Neural cell (in vitro differentiated cells): ENCODE results near the gene C6orf136. TPM values are rescaled to one million over a fixed set of nuclear protein-coding genes. Genes with fewer than 3 reads are reported as not detected.

ENCODE experiments used
- H2AFZ ChIP-seq: fragments of 200-600, 300-800 bp; sonication (generic), shearing (Covaris generic); 2 replicates; pipeline ENCODE4 v1.6.0; 2014; ENCODE audit warnings: low read depth, mild to moderate bottlenecking, antibody characterized with exemption, low read length, moderate library complexity
- H3F3A ChIP-seq: fragments of 200-600 bp; shearing (Covaris generic); 2 replicates; pipeline ENCODE4 v1.6.1; 2016; ENCODE audit warnings: mild to moderate bottlenecking, moderate library complexity, mixed read lengths, antibody characterized with exemption, low read length; ENCODE audit not compliant: insufficient read depth, poor library complexity, severe bottlenecking
- H3K27ac ChIP-seq: fragments of 200-600, 300-800 bp; sonication (generic), shearing (Covaris generic); 2 replicates; pipeline ENCODE4 v1.5.1; 2014; ENCODE audit warnings: mild to moderate bottlenecking, low read length, moderate library complexity
- H3K27me3 ChIP-seq: fragments of 300-800, 200-600 bp; sonication (generic), shearing (Covaris generic); 2 replicates; pipeline ENCODE4 v1.6.0; 2014; ENCODE audit warnings: mild to moderate bottlenecking, low read depth, low read length, moderate library complexity; ENCODE audit not compliant: insufficient read depth
- H3K36me3 ChIP-seq: fragments of 300-800, 200-600 bp; sonication (generic), shearing (Covaris generic); 2 replicates; pipeline ENCODE4 v1.5.1; 2014; ENCODE audit warnings: mild to moderate bottlenecking, antibody characterized with exemption, low read length, moderate library complexity; ENCODE audit not compliant: insufficient read depth
- H3K4me2 ChIP-seq: fragments of 300-800, 200-600 bp; sonication (generic), shearing (Covaris generic); 2 replicates; pipeline ENCODE4 v1.6.0; 2014; ENCODE audit warnings: mild to moderate bottlenecking, low read length
- H3K4me3 ChIP-seq: fragments of 300-800, 200-600 bp; sonication (generic), shearing (Covaris generic); 2 replicates; pipeline ENCODE4 v1.5.1; 2014; ENCODE audit warnings: mild to moderate bottlenecking, low read length, moderate library complexity
- H3K79me2 ChIP-seq: fragments of 200-600 bp; shearing (Covaris generic); replicated peaks from 2 replicates; pipeline ENCODE4 v1.6.0; 2014; ENCODE audit warnings: mild to moderate bottlenecking, low read length, moderate library complexity; ENCODE audit not compliant: insufficient read depth
- H3K9ac ChIP-seq: fragments of 300-800, 200-600 bp; sonication (generic), shearing (Covaris generic); 2 replicates; pipeline ENCODE4 v1.6.1; 2016; ENCODE audit warnings: mild to moderate bottlenecking, low read length, mixed read lengths
- H3K9me2 ChIP-seq: fragments of 200-600 bp; shearing (Covaris generic); 2 replicates; pipeline ENCODE4 v1.6.1; 2016; ENCODE audit warnings: mild to moderate bottlenecking, low read length, mixed read lengths; ENCODE audit not compliant: insufficient read depth
- H3K9me3 ChIP-seq: fragments of 200-600, 300-800 bp; sonication (generic), shearing (Covaris generic); 2 replicates; pipeline ENCODE4 v1.6.1; 2016; ENCODE audit warnings: mild to moderate bottlenecking, mixed run types, low read length, moderate library complexity, mixed read lengths
- H4K20me1 ChIP-seq: fragments of 200-600 bp; shearing (Covaris generic); 2 replicates; pipeline ENCODE4 v1.6.1; 2016; ENCODE audit warnings: mild to moderate bottlenecking, mixed run types; ENCODE audit not compliant: insufficient read depth
- EP300 ChIP-seq: fragments of 450-650 bp; conservative IDR thresholded peaks from 2 replicates; pipeline ENCODE4 v1.6.1; 2014; ENCODE audit warnings: antibody characterized with exemption, mild to moderate bottlenecking, moderate library complexity; ENCODE audit not compliant: poor library complexity, severe bottlenecking
- EZH2 ChIP-seq: fragments of 200-600, 300-800 bp; shearing (Covaris generic), sonication (generic); IDR thresholded peaks from 2 replicates; pipeline ENCODE4 v1.6.1; 2014; ENCODE audit warnings: antibody characterized with exemption, low read length, borderline replicate concordance, mild to moderate bottlenecking; ENCODE audit not compliant: insufficient read depth, poor library complexity, severe bottlenecking
- MXI1 ChIP-seq: fragments of 450-650 bp; conservative IDR thresholded peaks from 2 replicates; pipeline ENCODE4 v1.6.1; 2014; ENCODE audit warnings: antibody characterized with exemption, mild to moderate bottlenecking; ENCODE audit not compliant: poor library complexity, severe bottlenecking
- POLR2AphosphoS5 ChIP-seq: IDR thresholded peaks from 2 replicates; pipeline ENCODE4 v1.6.1; 2012
- RAD21 ChIP-seq: fragments of 450-650 bp; conservative IDR thresholded peaks from 2 replicates; pipeline ENCODE4 v1.6.1; 2014; ENCODE audit warnings: antibody characterized with exemption, mild to moderate bottlenecking, moderate library complexity
- SMC3 ChIP-seq: fragments of 450-650 bp; conservative IDR thresholded peaks from 2 replicates; pipeline ENCODE4 v1.6.1; 2014; ENCODE audit warnings: antibody characterized with exemption, mild to moderate bottlenecking, moderate library complexity; ENCODE audit not compliant: poor library complexity
- TAF1 ChIP-seq: IDR thresholded peaks from 2 replicates; pipeline ENCODE4 v1.6.1; 2012; ENCODE audit warnings: low read depth
- polyA plus RNA-seq: library from polyadenylated mRNA; depleted of rRNA; stranded (reverse); fragments of >200 nt; gene quantifications from 2 replicates; pipeline ENCODE4 v1.2.3, GENCODE V29; 2014
- TF ChIP-seq, protein P1 (sequence below): fragments of 450-650 bp; IDR thresholded peaks from 2 replicates; pipeline ENCODE4 v1.5.1; 2014; ENCODE audit warnings: antibody characterized with exemption, mild to moderate bottlenecking, moderate library complexity; ENCODE audit not compliant: poor library complexity, severe bottlenecking
- TF ChIP-seq, protein P2 (sequence below): IDR thresholded peaks from 2 replicates; pipeline ENCODE4 v1.6.1; 2012; ENCODE audit warnings: borderline replicate concordance

C6orf136 gene
- polyA plus RNA-seq, 1 donor from 2014 or later, result 12.4 TPM

- H2AFZ ChIP-seq, result no peak overlapping the region
- peaks cover 4% of the 10 kb centered on the region for H4K20me1 ChIP-seq
- H3K27me3 ChIP-seq, result no peaks in the 10 kb centered on the region
- no peak overlapping the region for H3K4me3 ChIP-seq
- TF ChIP-seq SMC3, result no peak
- no peak for TF ChIP-seq TAF1
- no peak for TF ChIP-seq EP300
- no peak for TF ChIP-seq RAD21
- TF ChIP-seq MXI1, result no peak
- H3K79me2 ChIP-seq, result no peaks in the 10 kb centered on the region
- H3K9me2 ChIP-seq, result no peaks in the 10 kb centered on the region
- H3K9ac ChIP-seq, result no peak overlapping the region
- no peak overlapping the region for H3K4me2 ChIP-seq
- no peaks in the 10 kb centered on the region for H3K9me3 ChIP-seq
- H3K27ac ChIP-seq, result no peak overlapping the region
- peaks cover 3% of the 10 kb centered on the region for H3K36me3 ChIP-seq
- H3F3A ChIP-seq, result no peaks in the 10 kb centered on the region
Measured at GRCh38 chr6:30598912-30599624, 47.9 kb upstream of the C6orf136 start.

- no peaks in the 10 kb centered on the region for H3K79me2 ChIP-seq
- H3K9me2 ChIP-seq, result no peaks in the 10 kb centered on the region
- peaks cover 9% of the 10 kb centered on the region for H3K36me3 ChIP-seq
- H3K27me3 ChIP-seq, result no peaks in the 10 kb centered on the region
- peaks cover 4% of the 10 kb centered on the region for H4K20me1 ChIP-seq
- no peak overlapping the region for H3K9ac ChIP-seq
- no peaks in the 10 kb centered on the region for H3F3A ChIP-seq
- no peak overlapping the region for H3K4me3 ChIP-seq
- no peak overlapping the region for H3K4me2 ChIP-seq
- no peak overlapping the region for H2AFZ ChIP-seq
- no peak overlapping the region for H3K27ac ChIP-seq
- H3K9me3 ChIP-seq, result no peaks in the 10 kb centered on the region
- TF ChIP-seq POLR2AphosphoS5 (no peak), RAD21 (no peak), SMC3 (no peak), EZH2 (no peak), TAF1 (no peak), MXI1 (no peak), EP300 (no peak)
- TF ChIP-seq, protein P1, sequence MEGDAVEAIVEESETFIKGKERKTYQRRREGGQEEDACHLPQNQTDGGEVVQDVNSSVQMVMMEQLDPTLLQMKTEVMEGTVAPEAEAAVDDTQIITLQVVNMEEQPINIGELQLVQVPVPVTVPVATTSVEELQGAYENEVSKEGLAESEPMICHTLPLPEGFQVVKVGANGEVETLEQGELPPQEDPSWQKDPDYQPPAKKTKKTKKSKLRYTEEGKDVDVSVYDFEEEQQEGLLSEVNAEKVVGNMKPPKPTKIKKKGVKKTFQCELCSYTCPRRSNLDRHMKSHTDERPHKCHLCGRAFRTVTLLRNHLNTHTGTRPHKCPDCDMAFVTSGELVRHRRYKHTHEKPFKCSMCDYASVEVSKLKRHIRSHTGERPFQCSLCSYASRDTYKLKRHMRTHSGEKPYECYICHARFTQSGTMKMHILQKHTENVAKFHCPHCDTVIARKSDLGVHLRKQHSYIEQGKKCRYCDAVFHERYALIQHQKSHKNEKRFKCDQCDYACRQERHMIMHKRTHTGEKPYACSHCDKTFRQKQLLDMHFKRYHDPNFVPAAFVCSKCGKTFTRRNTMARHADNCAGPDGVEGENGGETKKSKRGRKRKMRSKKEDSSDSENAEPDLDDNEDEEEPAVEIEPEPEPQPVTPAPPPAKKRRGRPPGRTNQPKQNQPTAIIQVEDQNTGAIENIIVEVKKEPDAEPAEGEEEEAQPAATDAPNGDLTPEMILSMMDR, result no peak
- TF ChIP-seq, protein P2, sequence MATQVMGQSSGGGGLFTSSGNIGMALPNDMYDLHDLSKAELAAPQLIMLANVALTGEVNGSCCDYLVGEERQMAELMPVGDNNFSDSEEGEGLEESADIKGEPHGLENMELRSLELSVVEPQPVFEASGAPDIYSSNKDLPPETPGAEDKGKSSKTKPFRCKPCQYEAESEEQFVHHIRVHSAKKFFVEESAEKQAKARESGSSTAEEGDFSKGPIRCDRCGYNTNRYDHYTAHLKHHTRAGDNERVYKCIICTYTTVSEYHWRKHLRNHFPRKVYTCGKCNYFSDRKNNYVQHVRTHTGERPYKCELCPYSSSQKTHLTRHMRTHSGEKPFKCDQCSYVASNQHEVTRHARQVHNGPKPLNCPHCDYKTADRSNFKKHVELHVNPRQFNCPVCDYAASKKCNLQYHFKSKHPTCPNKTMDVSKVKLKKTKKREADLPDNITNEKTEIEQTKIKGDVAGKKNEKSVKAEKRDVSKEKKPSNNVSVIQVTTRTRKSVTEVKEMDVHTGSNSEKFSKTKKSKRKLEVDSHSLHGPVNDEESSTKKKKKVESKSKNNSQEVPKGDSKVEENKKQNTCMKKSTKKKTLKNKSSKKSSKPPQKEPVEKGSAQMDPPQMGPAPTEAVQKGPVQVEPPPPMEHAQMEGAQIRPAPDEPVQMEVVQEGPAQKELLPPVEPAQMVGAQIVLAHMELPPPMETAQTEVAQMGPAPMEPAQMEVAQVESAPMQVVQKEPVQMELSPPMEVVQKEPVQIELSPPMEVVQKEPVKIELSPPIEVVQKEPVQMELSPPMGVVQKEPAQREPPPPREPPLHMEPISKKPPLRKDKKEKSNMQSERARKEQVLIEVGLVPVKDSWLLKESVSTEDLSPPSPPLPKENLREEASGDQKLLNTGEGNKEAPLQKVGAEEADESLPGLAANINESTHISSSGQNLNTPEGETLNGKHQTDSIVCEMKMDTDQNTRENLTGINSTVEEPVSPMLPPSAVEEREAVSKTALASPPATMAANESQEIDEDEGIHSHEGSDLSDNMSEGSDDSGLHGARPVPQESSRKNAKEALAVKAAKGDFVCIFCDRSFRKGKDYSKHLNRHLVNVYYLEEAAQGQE, result no peak
Measured at GRCh38 chr6:30599625-30600324, 47.2 kb upstream of the C6orf136 start.
